H9 (cell line): ENCODE measurements around the gene ZER1. TPM values are rescaled to one million over a fixed set of nuclear protein-coding genes. Genes with fewer than 3 reads are reported as not detected.
A peak's percentile ranks its signal among the peaks of the same experiment; 100 is the strongest.

Source experiments
- DNase-seq: peaks from one replicate; pipeline ENCODE4 v3.0.0-alpha.2; 2017
- H2AFZ ChIP-seq: one replicate; pipeline ENCODE4 v1.6.1; 2013; ENCODE audit warnings: mild to moderate bottlenecking, low read length, control low read depth, moderate library complexity
- H2AK5ac ChIP-seq: 2 replicates; pipeline ENCODE4 v1.6.1; 2013; ENCODE audit warnings: low read length, control low read depth, mixed read lengths; ENCODE audit not compliant: insufficient read length
- H2BK120ac ChIP-seq: one replicate; pipeline ENCODE4 v1.6.1; 2013; ENCODE audit warnings: low read depth, mild to moderate bottlenecking, low read length, control low read depth, inconsistent platforms; ENCODE audit not compliant: poor library complexity, severe bottlenecking
- H2BK12ac ChIP-seq: 2 replicates; pipeline ENCODE4 v1.6.1; 2013; ENCODE audit warnings: low read length, control low read depth, mixed read lengths, low read depth; ENCODE audit not compliant: insufficient read length
- H2BK15ac ChIP-seq: 2 replicates; pipeline ENCODE4 v1.6.1; 2013; ENCODE audit warnings: low read depth, low read length, control low read depth
- H2BK20ac ChIP-seq: one replicate; pipeline ENCODE4 v1.6.1; 2013; ENCODE audit warnings: low read depth, mild to moderate bottlenecking, low read length, control low read depth, inconsistent platforms; ENCODE audit not compliant: poor library complexity, severe bottlenecking
- H2BK5ac ChIP-seq: 2 replicates; pipeline ENCODE4 v1.6.1; 2013; ENCODE audit warnings: low read length, control low read depth, mixed read lengths; ENCODE audit not compliant: insufficient read length
- H3K14ac ChIP-seq: 2 replicates; pipeline ENCODE4 v1.6.1; 2013; ENCODE audit warnings: low read length, control low read depth; ENCODE audit not compliant: insufficient read depth
- H3K18ac ChIP-seq: 2 replicates; pipeline ENCODE4 v1.6.1; 2013; ENCODE audit warnings: low read depth, mild to moderate bottlenecking, mixed read lengths, low read length, control low read depth; ENCODE audit not compliant: insufficient read length
- H3K23ac ChIP-seq: 2 replicates; pipeline ENCODE4 v1.6.1; 2013; ENCODE audit warnings: low read length, control low read depth, mixed read lengths, low read depth; ENCODE audit not compliant: insufficient read length
- H3K23me2 ChIP-seq: 2 replicates; pipeline ENCODE4 v1.6.1; 2013; ENCODE audit warnings: low read depth, mild to moderate bottlenecking, mixed read lengths, low read length, control low read depth; ENCODE audit not compliant: insufficient read length, poor library complexity, severe bottlenecking
- H3K27ac ChIP-seq: 2 replicates; pipeline ENCODE4 v1.5.1; 2013; ENCODE audit warnings: low read length, control low read depth, mixed read lengths, low read depth; ENCODE audit not compliant: insufficient read length
- H3K27me3 ChIP-seq: 2 replicates; pipeline ENCODE4 v1.6.1; 2013; ENCODE audit warnings: low read length, control low read depth, inconsistent platforms; ENCODE audit not compliant: insufficient read depth
- H3K4ac ChIP-seq: 2 replicates; pipeline ENCODE4 v1.6.1; 2013; ENCODE audit warnings: low read depth, mild to moderate bottlenecking, control low read depth, inconsistent platforms, low read length, moderate library complexity
- H3K4me1 ChIP-seq: 2 replicates; pipeline ENCODE4 v1.6.1; 2013; ENCODE audit warnings: low read length, control low read depth, inconsistent platforms; ENCODE audit not compliant: insufficient read depth
- H3K4me2 ChIP-seq: 2 replicates; pipeline ENCODE4 v1.6.1; 2013; ENCODE audit warnings: low read length, control low read depth, mixed read lengths; ENCODE audit not compliant: insufficient read length, insufficient read depth
- H3K56ac ChIP-seq: 2 replicates; pipeline ENCODE4 v1.6.1; 2013; ENCODE audit warnings: low read depth, mild to moderate bottlenecking, mixed read lengths, low read length, control low read depth; ENCODE audit not compliant: insufficient read length
- H3K79me1 ChIP-seq: 2 replicates; pipeline ENCODE4 v1.6.1; 2013; ENCODE audit warnings: low read depth, mild to moderate bottlenecking, moderate library complexity, low read length, control low read depth, inconsistent platforms; ENCODE audit not compliant: insufficient read depth, poor library complexity, severe bottlenecking
- H3K79me2 ChIP-seq: 2 replicates; pipeline ENCODE4 v1.6.1; 2013; ENCODE audit warnings: low read length, control low read depth, inconsistent platforms; ENCODE audit not compliant: insufficient read depth
- H3K9ac ChIP-seq: 2 replicates; pipeline ENCODE4 v1.6.1; 2013; ENCODE audit warnings: low read length, control low read depth, mixed read lengths; ENCODE audit not compliant: insufficient read length; ENCODE audit errors: extremely low read depth
- H3K9me3 ChIP-seq: one replicate; pipeline ENCODE4 v1.6.1; 2013; ENCODE audit warnings: low read depth, low read length, inconsistent platforms; ENCODE audit not compliant: control insufficient read depth
- H3T11ph ChIP-seq: one replicate; pipeline ENCODE4 v1.6.1; 2013; ENCODE audit warnings: mild to moderate bottlenecking, low read length, control low read depth, inconsistent platforms
- H4K20me1 ChIP-seq: one replicate; pipeline ENCODE4 v1.6.1; 2013; ENCODE audit not compliant: control insufficient read depth, insufficient read length, insufficient read depth
- H4K5ac ChIP-seq: 2 replicates; pipeline ENCODE4 v1.6.1; 2013; ENCODE audit warnings: low read depth, mild to moderate bottlenecking, mixed read lengths, low read length, control low read depth; ENCODE audit not compliant: insufficient read length
- H4K8ac ChIP-seq: replicated peaks from 2 replicates; pipeline ENCODE4 v1.6.1; 2013; ENCODE audit warnings: low read length, control low read depth, mixed read lengths, low read depth; ENCODE audit not compliant: insufficient read length
- H4K91ac ChIP-seq: 2 replicates; pipeline ENCODE4 v1.6.1; 2013; ENCODE audit warnings: low read depth, mild to moderate bottlenecking, moderate library complexity, mixed read lengths, low read length, control low read depth; ENCODE audit not compliant: insufficient read length
- H3K27ac Mint-ChIP-seq, 3 experiments: 2 replicates in 2 of 3; 3 replicates in 1 of 3; pipeline ENCODE4 v1.8.0; 2020 to 2021; ENCODE audit warnings: mixed read lengths in 3 of 3, mild to moderate bottlenecking in 1 of 3, moderate library complexity in 1 of 3
- H3K27me3 Mint-ChIP-seq: 2 replicates; pipeline ENCODE4 v1.8.0; 2021; ENCODE audit warnings: low read depth, mild to moderate bottlenecking, moderate library complexity, mixed read lengths
- H3K36me3 Mint-ChIP-seq, 3 experiments: 2 replicates in 2 of 3; 3 replicates in 1 of 3; pipeline ENCODE4 v1.8.0; 2020 to 2021; ENCODE audit warnings: low read depth in 3 of 3, mixed read lengths in 3 of 3; ENCODE audit not compliant: insufficient read depth in 1 of 3
- H3K4me1 Mint-ChIP-seq, 2 experiments: 2 replicates each; pipeline ENCODE4 v1.8.0; 2020; ENCODE audit warnings: mixed read lengths in 2 of 2
- H3K4me3 Mint-ChIP-seq, 2 experiments: 2 replicates in 1 of 2; 3 replicates in 1 of 2; pipeline ENCODE4 v1.8.0; 2020 to 2021; ENCODE audit warnings: mild to moderate bottlenecking in 2 of 2, mixed read lengths in 2 of 2, moderate library complexity in 1 of 2
- H3K9me3 Mint-ChIP-seq, 2 experiments: 2 replicates in 1 of 2; 3 replicates in 1 of 2; pipeline ENCODE4 v1.8.0; 2020; ENCODE audit warnings: mild to moderate bottlenecking in 2 of 2, mixed read lengths in 2 of 2, moderate library complexity in 1 of 2
- CTCF ChIP-seq: fragments of 200-600 bp; sonication (generic); conservative IDR thresholded peaks from 3 replicates; pipeline ENCODE4 v1.8.0; 2021; ENCODE audit warnings: antibody characterized with exemption, mild to moderate bottlenecking
- WGBS: extraction: QIAGEN DNeasy Blood & Tissue Kit; methylation state at CpG from one replicate; pipeline ENCODE4 v1.1.7; 2013; ENCODE audit warnings: missing lambda C conversion rate, low lambda C conversion rate, mixed read lengths; ENCODE audit not compliant: insufficient read length; ENCODE audit errors: extremely low coverage; 5-methylcytosine and 5-hydroxymethylcytosine counted together
- total RNA-seq: library from RNA; stranded (reverse); gene quantifications from 2 replicates; pipeline ENCODE4 v1.2.1, GENCODE V29; 2021

Gene ZER1
- total RNA-seq, 1 experiment from 2014 or later, result 24.2 TPM

GRCh38 chr9:128685636-128686489 is 85.9 kb downstream of the ZER1 start:
- Histone ChIP-seq H2BK15ac (no peak overlapping the region), H3K23ac (no peak overlapping the region), H3K9me3 (no peaks in the 10 kb centered on the region), H3K79me1 (no peaks in the 10 kb centered on the region), H3K23me2 (peaks cover 18% of the 10 kb centered on the region), H3K4me1 (peaks cover 4% of the 10 kb centered on the region; the same call in 1 of the 2 replicates), H3K79me2 (peaks cover 42% of the 10 kb centered on the region), H3K9ac (peak overlapping the region; percentile 92), H3K27ac (no peak overlapping the region), H2BK120ac (no peak overlapping the region), H3K27me3 (no peaks in the 10 kb centered on the region), H3T11ph (no peak overlapping the region), H3K18ac (no peak overlapping the region), H2AK5ac (no peak overlapping the region), H4K8ac (no peak overlapping the region), H3K56ac (no peak overlapping the region), H4K20me1 (no peaks in the 10 kb centered on the region), H3K4ac (no peak overlapping the region), H2BK5ac (no peak overlapping the region), H3K14ac (no peak overlapping the region), H4K5ac (no peak overlapping the region), H2BK12ac (no peak overlapping the region), H3K4me2 (peak overlapping the region; percentile 73), H2AFZ (no peak overlapping the region), H4K91ac (no peak overlapping the region), H2BK20ac (no peak overlapping the region)
- Mint-ChIP-seq H3K4me3 (peak overlapping the region; percentile 95 to 100), H3K36me3 (peaks cover 34 to 46% (median 45%) of the 10 kb centered on the region in 3 experiments), H3K27me3 (no peaks in the 10 kb centered on the region), H3K27ac (peak overlapping the region; percentile 68 to 92 (median 81)), H3K4me1 (peaks cover 42 to 47% of the 10 kb centered on the region in 2 experiments), H3K9me3 (peaks cover 11 to 13% of the 10 kb centered on the region in 2 experiments)
- no peak for TF ChIP-seq CTCF
- WGBS, result no CpG with 5 or more reads among the region's 17 CpGs
- no peak for DNase-seq
